DND-41 (cell line): ENCODE data around the gene PLEKHA8.

Source experiments
- ATAC-seq: fragments of 200-7000 bp; cut with Tn5 transposase; 3 replicates; pipeline ENCODE4 v1.9.1; 2021; ENCODE audit warnings: low read depth; ENCODE audit not compliant: insufficient read depth
- DNase-seq: peaks from one replicate; pipeline ENCODE4 v3.0.0-alpha.2; 2020
- H2AFZ ChIP-seq: 2 replicates; pipeline ENCODE4 v1.6.0; 2012; ENCODE audit warnings: low read depth, low read length
- H3K27ac ChIP-seq: 2 replicates; pipeline ENCODE4 v1.5.1; 2012; ENCODE audit warnings: low read length, inconsistent platforms
- H3K27me3 ChIP-seq: fragments of 200-600 bp; sonication (generic); 2 replicates; pipeline ENCODE4 v1.6.0; 2012; ENCODE audit warnings: low read length, mild to moderate bottlenecking, inconsistent platforms; ENCODE audit not compliant: insufficient read depth, poor library complexity
- H3K36me3 ChIP-seq: 2 replicates; pipeline ENCODE4 v1.5.1; 2012; ENCODE audit warnings: low read length, inconsistent platforms; ENCODE audit not compliant: insufficient read depth
- H3K4me1 ChIP-seq: 2 replicates; pipeline ENCODE4 v1.5.1; 2012; ENCODE audit warnings: mild to moderate bottlenecking, low read length; ENCODE audit not compliant: insufficient read depth
- H3K4me2 ChIP-seq: 2 replicates; pipeline ENCODE4 v1.6.0; 2012; ENCODE audit warnings: mild to moderate bottlenecking, moderate library complexity, low read length, inconsistent platforms; ENCODE audit not compliant: insufficient read depth
- H3K4me3 ChIP-seq, 2 experiments: fragments of 200-600 bp in 1 of 2; shearing (Covaris generic) in 1 of 2; 2 replicates each; pipeline ENCODE4 v1.5.1; 2012 to 2016; ENCODE audit warnings: inconsistent platforms in 2 of 2, low read length in 2 of 2, mild to moderate bottlenecking in 2 of 2, low read depth in 1 of 2, moderate library complexity in 1 of 2
- H3K79me2 ChIP-seq: 2 replicates; pipeline ENCODE4 v1.6.0; 2012; ENCODE audit warnings: low read length, inconsistent platforms; ENCODE audit not compliant: insufficient read depth
- H3K9ac ChIP-seq: 2 replicates; pipeline ENCODE4 v1.6.0; 2012; ENCODE audit warnings: low read depth, mild to moderate bottlenecking, inconsistent platforms, low read length, moderate library complexity
- H3K9me3 ChIP-seq: 2 replicates; pipeline ENCODE4 v1.5.1; 2012; ENCODE audit warnings: low read length, moderate library complexity, mild to moderate bottlenecking, inconsistent platforms; ENCODE audit not compliant: insufficient read depth, severe bottlenecking
- H4K20me1 ChIP-seq: 2 replicates; pipeline ENCODE4 v1.6.0; 2012; ENCODE audit warnings: low read length; ENCODE audit not compliant: insufficient read depth
- EZH2 ChIP-seq: IDR thresholded peaks from 3 replicates; pipeline ENCODE4 v1.6.1; 2012; ENCODE audit warnings: borderline replicate concordance, low read depth, mild to moderate bottlenecking, moderate library complexity, low read length, inconsistent platforms; ENCODE audit not compliant: severe bottlenecking
- TF ChIP-seq, protein P1 (sequence below): IDR thresholded peaks from 2 replicates; pipeline ENCODE4 v1.5.1; 2012; ENCODE audit warnings: borderline replicate concordance, low read length, moderate library complexity, mild to moderate bottlenecking; ENCODE audit not compliant: poor library complexity, severe bottlenecking; ENCODE audit errors: extremely low read depth

The PLEKHA8 gene

DNA sequence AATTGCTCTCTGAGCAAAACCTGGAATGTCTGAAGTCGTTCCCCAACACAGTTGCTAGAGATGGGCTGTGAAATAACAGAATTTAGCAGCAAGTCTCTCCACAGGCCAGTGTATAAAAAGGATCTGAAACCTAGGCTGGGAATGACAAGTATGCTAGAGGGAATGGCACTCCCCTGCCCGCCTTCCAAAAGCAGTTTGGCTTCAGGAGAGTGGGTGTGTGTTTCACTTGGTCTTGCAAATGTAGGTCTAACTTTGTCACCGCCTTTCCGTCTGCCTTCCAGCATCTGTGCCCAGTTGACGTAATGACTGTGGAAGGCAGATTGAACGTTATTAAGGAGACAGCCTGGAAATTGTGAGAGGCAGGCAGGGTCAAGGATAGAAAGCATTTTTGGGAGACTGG, 88.6 kb downstream of the PLEKHA8 start:
- Histone ChIP-seq H2AFZ (no peak overlapping the region), H3K27ac (no peak overlapping the region)
- ATAC-seq, result no peak

DNA sequence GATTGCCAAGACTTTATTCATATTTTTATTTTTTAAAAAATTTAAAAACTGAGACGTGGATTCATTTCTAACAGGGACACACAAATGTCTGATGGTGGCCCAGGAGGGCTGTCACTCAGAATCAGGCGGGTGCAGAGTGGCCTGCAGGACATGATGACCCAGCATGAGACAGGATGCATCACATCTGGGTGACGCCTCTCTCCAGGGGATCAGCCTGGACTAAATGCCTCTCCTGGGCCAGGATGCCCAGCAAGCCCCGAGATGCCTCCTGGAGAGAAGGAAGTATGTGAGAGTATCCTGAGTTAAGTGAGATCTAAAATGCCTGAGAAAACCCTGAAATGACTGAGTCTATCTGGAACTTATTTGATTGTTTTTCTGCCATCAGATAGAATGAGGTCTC, 89.7 kb downstream of the PLEKHA8 start:
- no peak for ATAC-seq
- Histone ChIP-seq H3K4me2 (no peak overlapping the region), H3K79me2 (no peaks in the 10 kb centered on the region), H4K20me1 (no peaks in the 10 kb centered on the region), H2AFZ (no peak overlapping the region), H3K27ac (no peak overlapping the region), H3K4me3 (no peak overlapping the region), H3K27me3 (no peaks in the 10 kb centered on the region), H3K9ac (no peak overlapping the region), H3K4me1 (no peaks in the 10 kb centered on the region), H3K9me3 (peaks cover 12% of the 10 kb centered on the region), H3K36me3 (no peaks in the 10 kb centered on the region)
- no peak for DNase-seq
- no peak for TF ChIP-seq EZH2
- TF ChIP-seq, protein P1, sequence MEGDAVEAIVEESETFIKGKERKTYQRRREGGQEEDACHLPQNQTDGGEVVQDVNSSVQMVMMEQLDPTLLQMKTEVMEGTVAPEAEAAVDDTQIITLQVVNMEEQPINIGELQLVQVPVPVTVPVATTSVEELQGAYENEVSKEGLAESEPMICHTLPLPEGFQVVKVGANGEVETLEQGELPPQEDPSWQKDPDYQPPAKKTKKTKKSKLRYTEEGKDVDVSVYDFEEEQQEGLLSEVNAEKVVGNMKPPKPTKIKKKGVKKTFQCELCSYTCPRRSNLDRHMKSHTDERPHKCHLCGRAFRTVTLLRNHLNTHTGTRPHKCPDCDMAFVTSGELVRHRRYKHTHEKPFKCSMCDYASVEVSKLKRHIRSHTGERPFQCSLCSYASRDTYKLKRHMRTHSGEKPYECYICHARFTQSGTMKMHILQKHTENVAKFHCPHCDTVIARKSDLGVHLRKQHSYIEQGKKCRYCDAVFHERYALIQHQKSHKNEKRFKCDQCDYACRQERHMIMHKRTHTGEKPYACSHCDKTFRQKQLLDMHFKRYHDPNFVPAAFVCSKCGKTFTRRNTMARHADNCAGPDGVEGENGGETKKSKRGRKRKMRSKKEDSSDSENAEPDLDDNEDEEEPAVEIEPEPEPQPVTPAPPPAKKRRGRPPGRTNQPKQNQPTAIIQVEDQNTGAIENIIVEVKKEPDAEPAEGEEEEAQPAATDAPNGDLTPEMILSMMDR, result no peak

More for the DNA sequence above, 88.6 kb downstream of the PLEKHA8 start:
- no peaks in the 10 kb centered on the region for H3K79me2 ChIP-seq
- DNase-seq, result no peak
- no peak overlapping the region for H3K9ac ChIP-seq
- no peaks in the 10 kb centered on the region for H4K20me1 ChIP-seq
- peaks cover 13% of the 10 kb centered on the region for H3K9me3 ChIP-seq
- TF ChIP-seq EZH2, result no peak
- TF ChIP-seq, protein P1, result no peak
- H3K36me3 ChIP-seq, result no peaks in the 10 kb centered on the region
- no peak overlapping the region for H3K4me2 ChIP-seq
- no peak overlapping the region for H3K4me3 ChIP-seq
- H3K27me3 ChIP-seq, result no peaks in the 10 kb centered on the region
- H3K4me1 ChIP-seq, result no peaks in the 10 kb centered on the region

DNA sequence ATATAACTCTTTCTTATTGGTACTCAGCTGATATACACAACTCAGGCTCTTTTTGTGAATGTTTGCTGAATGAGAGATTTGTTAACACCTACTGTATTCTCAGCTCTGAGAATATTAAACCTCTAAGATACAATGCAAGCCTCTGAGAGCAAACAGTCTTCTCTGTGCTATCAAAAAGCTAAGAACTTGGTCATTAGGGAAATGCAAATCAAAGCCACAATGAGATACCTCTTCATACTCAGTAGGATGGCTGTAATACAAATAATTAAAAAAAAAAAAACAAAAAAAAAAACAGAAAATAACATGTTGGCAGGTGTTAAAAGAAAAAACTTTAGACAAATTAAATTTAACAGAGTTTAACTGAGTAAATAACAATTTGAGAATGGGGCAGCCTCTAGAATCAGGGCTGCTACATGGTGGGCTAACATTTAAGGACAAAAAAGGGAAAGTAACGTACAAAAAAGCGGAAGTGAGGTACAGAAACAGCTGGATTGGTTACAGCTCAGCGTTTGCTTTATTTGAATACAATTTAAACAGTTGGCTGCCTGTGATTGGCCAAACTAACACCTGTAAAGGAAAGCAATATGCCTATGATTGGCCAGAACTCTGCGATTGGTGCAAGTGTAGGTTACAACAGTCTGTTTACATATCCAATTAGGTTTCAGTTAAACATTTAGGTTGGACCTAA, 91.8 kb downstream of the PLEKHA8 start:
- H3K4me2 ChIP-seq, result no peak overlapping the region

More for the DNA sequence above, 91.8 kb downstream of the PLEKHA8 start:
- Histone ChIP-seq H3K4me1 (no peaks in the 10 kb centered on the region), H3K36me3 (no peaks in the 10 kb centered on the region), H3K9ac (no peak overlapping the region), H3K79me2 (no peaks in the 10 kb centered on the region), H3K9me3 (peaks cover 4% of the 10 kb centered on the region), H2AFZ (no peak overlapping the region), H4K20me1 (no peaks in the 10 kb centered on the region), H3K27me3 (no peaks in the 10 kb centered on the region), H3K27ac (no peak overlapping the region), H3K4me3 (no peak overlapping the region)
- no peak for TF ChIP-seq EZH2
- TF ChIP-seq, protein P1, result no peak
- ATAC-seq (no peak), DNase-seq (no peak)
